Upper lobe of left lung (tissue), 4 donors: ENCODE data around the gene RP2.

Source experiments
- POLR2AphosphoS5 ChIP-seq, 2 donors: sonication (generic); formaldehyde crosslinking; IDR thresholded peaks; one replicate each; pipeline ENCODE4 v1.5.1; 2017; ENCODE audit warnings: antibody characterized with exemption in 2 of 2
- TF ChIP-seq, protein P1 (sequence below), 6 experiments: fragments of 450-650 bp in 4 of 6; fragments of 200-600 bp in 2 of 6; sonication (generic) in 2 of 6; IDR thresholded peaks; one replicate each; pipeline ENCODE4 v1.5.1; 2016 to 2019; ENCODE audit warnings: antibody characterized with exemption in 6 of 6

DNA sequence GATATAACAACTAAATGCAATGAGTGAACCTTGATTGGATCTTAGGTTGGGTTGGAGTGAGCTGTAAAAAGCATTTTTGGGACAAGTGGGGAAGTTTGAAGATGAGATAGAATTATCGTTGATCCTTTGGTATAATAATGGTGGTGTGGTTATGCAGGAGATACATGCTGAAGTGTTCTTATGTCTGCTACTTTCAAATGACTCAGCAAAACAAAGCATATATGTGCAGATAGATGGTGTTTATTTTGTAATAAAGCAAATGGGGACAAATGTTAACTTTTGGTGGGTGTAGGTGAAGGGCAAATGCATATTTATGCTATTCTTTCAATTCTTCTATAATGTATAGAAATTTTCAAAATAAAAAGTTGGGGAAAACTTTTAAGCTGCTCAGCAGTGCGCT is 26.2 kb downstream of the RP2 start:
- TF ChIP-seq, protein P1, sequence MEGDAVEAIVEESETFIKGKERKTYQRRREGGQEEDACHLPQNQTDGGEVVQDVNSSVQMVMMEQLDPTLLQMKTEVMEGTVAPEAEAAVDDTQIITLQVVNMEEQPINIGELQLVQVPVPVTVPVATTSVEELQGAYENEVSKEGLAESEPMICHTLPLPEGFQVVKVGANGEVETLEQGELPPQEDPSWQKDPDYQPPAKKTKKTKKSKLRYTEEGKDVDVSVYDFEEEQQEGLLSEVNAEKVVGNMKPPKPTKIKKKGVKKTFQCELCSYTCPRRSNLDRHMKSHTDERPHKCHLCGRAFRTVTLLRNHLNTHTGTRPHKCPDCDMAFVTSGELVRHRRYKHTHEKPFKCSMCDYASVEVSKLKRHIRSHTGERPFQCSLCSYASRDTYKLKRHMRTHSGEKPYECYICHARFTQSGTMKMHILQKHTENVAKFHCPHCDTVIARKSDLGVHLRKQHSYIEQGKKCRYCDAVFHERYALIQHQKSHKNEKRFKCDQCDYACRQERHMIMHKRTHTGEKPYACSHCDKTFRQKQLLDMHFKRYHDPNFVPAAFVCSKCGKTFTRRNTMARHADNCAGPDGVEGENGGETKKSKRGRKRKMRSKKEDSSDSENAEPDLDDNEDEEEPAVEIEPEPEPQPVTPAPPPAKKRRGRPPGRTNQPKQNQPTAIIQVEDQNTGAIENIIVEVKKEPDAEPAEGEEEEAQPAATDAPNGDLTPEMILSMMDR (IDR thresholded peaks at IDR 0.05): no peak
- no peak for TF ChIP-seq POLR2AphosphoS5 (IDR thresholded peaks at IDR 0.05)
